Stomach (tissue), 4 donors: Measurements from ENCODE around the gene PTK6.

ENCODE experiments used
- POLR2AphosphoS5 ChIP-seq, 3 donors: sonication (generic); formaldehyde crosslinking; IDR thresholded peaks; one replicate each; pipeline ENCODE4 v1.6.1; 2016; ENCODE audit warnings: antibody characterized with exemption in 3 of 3
- TF ChIP-seq, protein P1 (sequence below), 7 experiments: fragments of 450-650 bp in 4 of 7; fragments of 200-600 bp in 3 of 7; sonication (generic) in 3 of 7; IDR thresholded peaks; one replicate each; pipeline ENCODE4 v1.5.1; 2016 to 2019; ENCODE audit warnings: antibody characterized with exemption in 7 of 7, control low read depth in 2 of 7, mild to moderate bottlenecking in 1 of 7

DNA sequence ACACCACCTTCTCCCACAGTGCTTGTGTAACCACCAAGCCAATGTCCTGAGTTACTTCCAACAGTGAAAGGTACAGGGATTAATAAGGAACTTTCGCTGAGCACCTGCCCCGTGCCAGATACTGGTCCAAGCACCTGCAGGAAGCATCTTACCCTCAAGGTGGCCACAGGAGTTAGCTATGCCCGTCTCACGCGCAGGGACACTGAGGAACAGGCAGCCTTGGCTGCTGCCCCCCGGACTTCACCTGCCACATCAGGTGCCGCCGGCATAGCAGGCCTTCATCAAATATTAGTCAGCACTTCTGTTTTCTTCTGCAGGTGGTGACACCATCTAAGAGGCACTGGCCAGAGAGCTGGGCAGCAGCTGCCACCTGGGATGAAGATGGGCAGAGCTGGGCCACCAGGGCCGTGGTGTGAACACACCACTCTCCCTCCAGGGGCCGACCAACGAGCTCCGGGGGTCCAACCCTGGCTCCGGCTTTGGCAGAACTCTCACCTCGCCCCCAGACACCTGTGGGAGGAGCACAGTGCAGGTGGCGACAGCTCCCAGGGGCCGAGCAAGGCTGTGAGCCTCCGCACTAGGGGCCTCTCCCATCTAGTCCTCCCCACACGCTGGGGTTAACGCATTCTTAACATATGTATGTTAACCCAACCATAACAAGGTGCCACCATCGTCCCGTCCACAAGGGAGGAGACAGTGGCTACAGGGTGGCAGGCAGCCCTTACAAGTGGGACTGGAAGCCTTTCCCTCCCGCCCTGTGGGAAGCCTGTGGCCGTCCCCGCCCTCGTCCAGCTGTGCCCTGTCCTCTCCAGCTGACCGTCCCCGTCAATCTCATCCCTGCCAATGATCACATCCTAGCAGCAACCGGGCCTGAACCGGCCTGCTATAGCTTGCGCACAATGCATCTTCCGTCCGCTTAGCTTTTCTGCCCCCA, 19.5 kb downstream of the PTK6 start:
- TF ChIP-seq, protein P1, sequence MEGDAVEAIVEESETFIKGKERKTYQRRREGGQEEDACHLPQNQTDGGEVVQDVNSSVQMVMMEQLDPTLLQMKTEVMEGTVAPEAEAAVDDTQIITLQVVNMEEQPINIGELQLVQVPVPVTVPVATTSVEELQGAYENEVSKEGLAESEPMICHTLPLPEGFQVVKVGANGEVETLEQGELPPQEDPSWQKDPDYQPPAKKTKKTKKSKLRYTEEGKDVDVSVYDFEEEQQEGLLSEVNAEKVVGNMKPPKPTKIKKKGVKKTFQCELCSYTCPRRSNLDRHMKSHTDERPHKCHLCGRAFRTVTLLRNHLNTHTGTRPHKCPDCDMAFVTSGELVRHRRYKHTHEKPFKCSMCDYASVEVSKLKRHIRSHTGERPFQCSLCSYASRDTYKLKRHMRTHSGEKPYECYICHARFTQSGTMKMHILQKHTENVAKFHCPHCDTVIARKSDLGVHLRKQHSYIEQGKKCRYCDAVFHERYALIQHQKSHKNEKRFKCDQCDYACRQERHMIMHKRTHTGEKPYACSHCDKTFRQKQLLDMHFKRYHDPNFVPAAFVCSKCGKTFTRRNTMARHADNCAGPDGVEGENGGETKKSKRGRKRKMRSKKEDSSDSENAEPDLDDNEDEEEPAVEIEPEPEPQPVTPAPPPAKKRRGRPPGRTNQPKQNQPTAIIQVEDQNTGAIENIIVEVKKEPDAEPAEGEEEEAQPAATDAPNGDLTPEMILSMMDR (IDR thresholded peaks at IDR 0.05), result no peak
- TF ChIP-seq POLR2AphosphoS5 (IDR thresholded peaks at IDR 0.05), result no peak
